VCaP (cell line): ENCODE measurements around the gene FAAH2.
"Not testable (repeated sequence)": the region's sequence is repeated elsewhere in the genome, so short reads cannot be mapped to it uniquely, and the experiment has no call there.

ENCODE experiments used
- H3K27ac ChIP-seq: fragments of 450-650 bp; 2 replicates; pipeline ENCODE4 v1.5.1; 2017
- TF ChIP-seq, protein P1 (sequence below): fragments of 450-650 bp; conservative IDR thresholded peaks from 2 replicates; pipeline ENCODE4 v1.5.1; 2017; ENCODE audit warnings: mild to moderate bottlenecking, moderate library complexity

Gene FAAH2

GRCh38 chrX:57353472-57354132 is 67.1 kb downstream of the FAAH2 start:
- H3K27ac ChIP-seq: no peak overlapping the region

DNA sequence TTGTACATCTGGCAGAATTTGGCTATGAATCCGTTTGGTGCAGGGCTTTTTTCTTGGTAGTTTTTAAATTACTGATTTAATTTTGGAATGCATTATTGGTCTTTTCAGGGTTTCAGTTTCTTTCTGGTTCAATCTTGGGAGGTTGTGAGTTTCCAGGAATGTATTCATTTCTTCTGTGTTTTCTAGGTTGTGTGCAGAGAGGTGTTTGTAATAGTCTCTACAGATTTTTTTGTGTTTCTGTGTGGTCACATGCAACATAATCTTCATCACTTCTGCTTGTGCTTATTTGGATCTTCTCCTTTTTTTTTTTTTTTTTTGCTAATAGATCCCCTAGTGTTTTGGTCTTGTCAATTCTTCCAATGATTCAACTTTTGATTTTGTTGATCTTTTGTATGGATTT is 77.6 kb downstream of the FAAH2 start:
- TF ChIP-seq, protein P1, sequence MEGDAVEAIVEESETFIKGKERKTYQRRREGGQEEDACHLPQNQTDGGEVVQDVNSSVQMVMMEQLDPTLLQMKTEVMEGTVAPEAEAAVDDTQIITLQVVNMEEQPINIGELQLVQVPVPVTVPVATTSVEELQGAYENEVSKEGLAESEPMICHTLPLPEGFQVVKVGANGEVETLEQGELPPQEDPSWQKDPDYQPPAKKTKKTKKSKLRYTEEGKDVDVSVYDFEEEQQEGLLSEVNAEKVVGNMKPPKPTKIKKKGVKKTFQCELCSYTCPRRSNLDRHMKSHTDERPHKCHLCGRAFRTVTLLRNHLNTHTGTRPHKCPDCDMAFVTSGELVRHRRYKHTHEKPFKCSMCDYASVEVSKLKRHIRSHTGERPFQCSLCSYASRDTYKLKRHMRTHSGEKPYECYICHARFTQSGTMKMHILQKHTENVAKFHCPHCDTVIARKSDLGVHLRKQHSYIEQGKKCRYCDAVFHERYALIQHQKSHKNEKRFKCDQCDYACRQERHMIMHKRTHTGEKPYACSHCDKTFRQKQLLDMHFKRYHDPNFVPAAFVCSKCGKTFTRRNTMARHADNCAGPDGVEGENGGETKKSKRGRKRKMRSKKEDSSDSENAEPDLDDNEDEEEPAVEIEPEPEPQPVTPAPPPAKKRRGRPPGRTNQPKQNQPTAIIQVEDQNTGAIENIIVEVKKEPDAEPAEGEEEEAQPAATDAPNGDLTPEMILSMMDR: no peak

More at GRCh38 chrX:57353472-57354132, 67.1 kb downstream of the FAAH2 start:
- TF ChIP-seq, protein P1: no peak

DNA sequence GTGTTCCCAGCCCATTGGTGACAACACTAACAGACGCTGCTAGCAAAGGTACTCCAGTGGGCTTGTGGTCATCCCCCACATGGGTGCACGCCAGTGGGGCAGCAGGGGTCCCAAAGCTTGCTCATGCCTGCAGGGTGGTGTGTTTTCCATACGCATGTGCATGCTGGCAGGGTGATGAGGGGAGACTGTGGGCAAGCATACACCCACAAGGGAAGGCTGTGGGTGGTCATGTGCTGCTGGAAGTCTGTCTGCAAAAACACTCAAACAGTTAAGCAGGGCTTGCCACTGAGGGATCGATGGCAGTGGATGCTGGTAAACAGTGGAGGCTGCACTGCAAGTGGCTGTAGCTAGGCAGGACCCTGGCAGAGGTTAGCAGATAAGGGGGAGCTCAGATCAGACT is 79.9 kb downstream of the FAAH2 start:
- TF ChIP-seq, protein P1: no peak
- no peak overlapping the region for H3K27ac ChIP-seq

More for the DNA sequence above, 77.6 kb downstream of the FAAH2 start:
- H3K27ac ChIP-seq: no peak overlapping the region

GRCh38 chrX:57367649-57368048 is 81.1 kb downstream of the FAAH2 start:
- TF ChIP-seq, protein P1: no peak
- no peak overlapping the region for H3K27ac ChIP-seq

GRCh38 chrX:57368158-57368557 is 81.7 kb downstream of the FAAH2 start:
- TF ChIP-seq, protein P1: no peak
- H3K27ac ChIP-seq: no peak overlapping the region

DNA sequence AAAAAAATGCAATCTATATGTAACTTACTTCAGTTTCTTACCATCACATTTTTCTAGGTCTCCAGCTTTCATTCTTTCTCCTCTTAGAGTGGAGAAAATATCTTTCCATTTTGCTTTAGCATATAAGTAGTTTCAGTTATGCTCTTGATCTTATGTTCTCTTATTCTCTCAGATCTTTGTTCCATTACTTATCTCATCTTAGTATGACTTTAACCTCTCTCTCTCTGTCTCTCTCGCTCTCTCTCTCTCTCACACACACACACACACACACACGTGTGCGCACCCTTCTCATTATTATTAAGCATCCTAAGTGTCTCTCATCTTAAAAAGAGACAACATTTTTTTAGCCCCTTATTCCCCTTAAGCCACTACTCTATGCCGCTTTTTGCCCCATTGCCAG is 92.8 kb downstream of the FAAH2 start:
- TF ChIP-seq, protein P1: no peak
- no peak overlapping the region for H3K27ac ChIP-seq

GRCh38 chrX:57380026-57380796 is 93.7 kb downstream of the FAAH2 start:
- TF ChIP-seq, protein P1: no peak
- no peak overlapping the region for H3K27ac ChIP-seq

- H3K27ac ChIP-seq: not testable (repeated sequence)
Observed at GRCh38 chrX:57394162-57394561, 107.7 kb downstream of the FAAH2 start.

DNA sequence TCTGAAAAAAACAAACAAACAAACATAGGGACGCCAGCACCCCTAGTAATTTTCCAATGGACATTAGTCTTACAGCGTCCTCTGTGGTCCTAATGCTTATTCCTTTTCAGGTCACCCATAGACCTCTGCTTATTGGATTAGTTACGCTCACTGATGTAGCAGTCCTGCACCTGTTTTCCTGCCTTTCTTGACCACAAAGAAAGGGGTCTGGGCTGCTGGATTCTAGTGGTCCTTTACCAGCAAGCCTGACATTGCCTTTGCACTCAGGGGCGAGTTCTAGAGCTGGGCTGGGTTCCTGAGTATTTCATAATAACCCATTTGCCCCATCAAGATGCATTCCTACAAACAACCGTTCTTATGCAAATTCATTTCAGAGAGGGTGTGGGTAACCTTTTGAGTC is 116.7 kb downstream of the FAAH2 start:
- not testable (repeated sequence) for H3K27ac ChIP-seq
